HG02840 (cell line): ENCODE data around the gene NOS2.

Source experiments
- ATAC-seq: cut with Tn5 transposase; IDR thresholded peaks from one replicate; pipeline ENCODE4 v1.9.1; 2021; ENCODE audit warnings: mild to moderate bottlenecking, moderate library complexity, moderate number of reproducible peaks; ENCODE audit not compliant: unreplicated experiment, low FRiP score

NOS2 gene

GRCh38 chr17:27821318-27821717, 21.0 kb upstream of the NOS2 start:
- ATAC-seq = no peak

- no peak for ATAC-seq
Observed at GRCh38 chr17:27819145-27819544, 18.8 kb upstream of the NOS2 start.

- ATAC-seq = no peak
Observed at GRCh38 chr17:27818401-27819105, 18.2 kb upstream of the NOS2 start.

GRCh38 chr17:27817731-27818130, 17.4 kb upstream of the NOS2 start:
- no peak for ATAC-seq

- no peak for ATAC-seq
Observed at GRCh38 chr17:27816946-27817345, 16.6 kb upstream of the NOS2 start.

- ATAC-seq = no peak
Observed at GRCh38 chr17:27811961-27812360, 11.6 kb upstream of the NOS2 start.

GRCh38 chr17:27810902-27811557, 10.7 kb upstream of the NOS2 start:
- ATAC-seq = no peak

- no peak for ATAC-seq
Observed at GRCh38 chr17:27810211-27810901, 10.0 kb upstream of the NOS2 start.

GRCh38 chr17:27809555-27809954, 9.2 kb upstream of the NOS2 start:
- no peak for ATAC-seq

- ATAC-seq = peak; percentile 5
Observed at GRCh38 chr17:27808628-27809027, 8.3 kb upstream of the NOS2 start.

GRCh38 chr17:27807567-27808470, 7.5 kb upstream of the NOS2 start:
- ATAC-seq = peak; percentile 53

GRCh38 chr17:27805520-27806146, 5.3 kb upstream of the NOS2 start:
- ATAC-seq = no peak

GRCh38 chr17:27804113-27804512, 3.8 kb upstream of the NOS2 start:
- no peak for ATAC-seq

GRCh38 chr17:27802962-27803680, 2.8 kb upstream of the NOS2 start:
- ATAC-seq = no peak

- ATAC-seq = no peak
Observed at GRCh38 chr17:27802033-27802432, 1.7 kb upstream of the NOS2 start.

GRCh38 chr17:27798376-27798775, 2.0 kb downstream of the NOS2 start:
- no peak for ATAC-seq

GRCh38 chr17:27797390-27798091, 2.8 kb downstream of the NOS2 start:
- ATAC-seq = no peak

- ATAC-seq = no peak
Observed at GRCh38 chr17:27793906-27794569, 6.3 kb downstream of the NOS2 start.
